Astrocyte (in vitro differentiated cells and primary cell): ENCODE measurements around the gene BLACAT1.

ENCODE experiments used
- EZH2 ChIP-seq: IDR thresholded peaks from 2 replicates; pipeline ENCODE4 v1.6.1; 2012; ENCODE audit warnings: mild to moderate bottlenecking, low read length, inconsistent platforms; ENCODE audit not compliant: insufficient read depth
- TF ChIP-seq, protein P1 (sequence below): IDR thresholded peaks from 2 replicates; pipeline ENCODE4 v1.5.1; 2011; ENCODE audit warnings: low read depth, mild to moderate bottlenecking, inconsistent platforms, low read length, moderate library complexity; ENCODE audit not compliant: insufficient read depth

- TF ChIP-seq, protein P1, sequence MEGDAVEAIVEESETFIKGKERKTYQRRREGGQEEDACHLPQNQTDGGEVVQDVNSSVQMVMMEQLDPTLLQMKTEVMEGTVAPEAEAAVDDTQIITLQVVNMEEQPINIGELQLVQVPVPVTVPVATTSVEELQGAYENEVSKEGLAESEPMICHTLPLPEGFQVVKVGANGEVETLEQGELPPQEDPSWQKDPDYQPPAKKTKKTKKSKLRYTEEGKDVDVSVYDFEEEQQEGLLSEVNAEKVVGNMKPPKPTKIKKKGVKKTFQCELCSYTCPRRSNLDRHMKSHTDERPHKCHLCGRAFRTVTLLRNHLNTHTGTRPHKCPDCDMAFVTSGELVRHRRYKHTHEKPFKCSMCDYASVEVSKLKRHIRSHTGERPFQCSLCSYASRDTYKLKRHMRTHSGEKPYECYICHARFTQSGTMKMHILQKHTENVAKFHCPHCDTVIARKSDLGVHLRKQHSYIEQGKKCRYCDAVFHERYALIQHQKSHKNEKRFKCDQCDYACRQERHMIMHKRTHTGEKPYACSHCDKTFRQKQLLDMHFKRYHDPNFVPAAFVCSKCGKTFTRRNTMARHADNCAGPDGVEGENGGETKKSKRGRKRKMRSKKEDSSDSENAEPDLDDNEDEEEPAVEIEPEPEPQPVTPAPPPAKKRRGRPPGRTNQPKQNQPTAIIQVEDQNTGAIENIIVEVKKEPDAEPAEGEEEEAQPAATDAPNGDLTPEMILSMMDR: no peak
- no peak for TF ChIP-seq EZH2
Measured at GRCh38 chr1:205502111-205502810, 46.4 kb upstream of the BLACAT1 start.
